T-helper 1 cell (primary cell): ENCODE measurements around the gene MRPS21.
"Not testable (repeated sequence)": the region's sequence is repeated elsewhere in the genome, so short reads cannot be mapped to it uniquely, and the experiment has no call there.

Experiments used
- DNase-seq, 5 donors: peaks; one replicate each; pipeline ENCODE4 v3.0.0-alpha.2; 2012 to 2020

MRPS21 gene

GRCh38 chr1:150281758-150282557 lies 11.7 kb upstream of the MRPS21 start, which contains the start of gene CIART:
Gene CIART (plus strand): TSS chr1:150282554. CDS start chr1:150283268, 714 bp downstream.
- DNase-seq = peak; percentile 70 to 87 (median 76)

- no peak for DNase-seq
Measured at GRCh38 chr1:150282558-150282958, 11.1 kb upstream of the MRPS21 start.

GRCh38 chr1:150283260-150283659 lies 10.4 kb upstream of the MRPS21 start:
- no peak for DNase-seq

- DNase-seq = no peak
Measured at GRCh38 chr1:150288382-150288781, 5.3 kb upstream of the MRPS21 start.

GRCh38 chr1:150288822-150289221 lies 4.8 kb upstream of the MRPS21 start:
- no peak for DNase-seq

GRCh38 chr1:150295476-150295875 lies 1.8 kb downstream of the MRPS21 start:
- no peak for DNase-seq

GRCh38 chr1:150299716-150300115 lies 6.1 kb downstream of the MRPS21 start:
- no peak for DNase-seq

- DNase-seq = no peak
Measured at GRCh38 chr1:150302338-150302737, 8.7 kb downstream of the MRPS21 start.

- no peak for DNase-seq
Measured at GRCh38 chr1:150302902-150303301, 9.2 kb downstream of the MRPS21 start.

- DNase-seq = not testable (repeated sequence)
Measured at GRCh38 chr1:150308585-150308984, 14.9 kb downstream of the MRPS21 start.

GRCh38 chr1:150309758-150310508 lies 16.3 kb downstream of the MRPS21 start:
- no peak for DNase-seq

GRCh38 chr1:150311762-150312161 lies 18.1 kb downstream of the MRPS21 start:
- DNase-seq = no peak

GRCh38 chr1:150314691-150315090 lies 21.0 kb downstream of the MRPS21 start:
- not testable (repeated sequence) for DNase-seq

- no peak for DNase-seq
Measured at GRCh38 chr1:150320667-150320978, 27.0 kb downstream of the MRPS21 start.

GRCh38 chr1:150321826-150322166 lies 28.1 kb downstream of the MRPS21 start:
- peak in 1 of 5 donors; percentile 10 for DNase-seq

GRCh38 chr1:150322310-150322709 lies 28.6 kb downstream of the MRPS21 start:
- peak in 1 of 5 donors; percentile 63 for DNase-seq

- no peak for DNase-seq
Measured at GRCh38 chr1:150332651-150333290, 39.1 kb downstream of the MRPS21 start.

GRCh38 chr1:150346316-150346715 lies 52.7 kb downstream of the MRPS21 start:
- DNase-seq = no peak

- no peak for DNase-seq
Measured at GRCh38 chr1:150352866-150353265, 59.2 kb downstream of the MRPS21 start.
